HepG2 (cell line): ENCODE results near the gene BBS9. TPM values are rescaled to one million over a fixed set of nuclear protein-coding genes. Genes with fewer than 3 reads are reported as not detected.

Experiments used
- ASH2L ChIP-seq: fragments of 300-600, 200-600 bp; sonication (generic); IDR thresholded peaks from 2 replicates; pipeline ENCODE4 v1.7.0; 2017; ENCODE audit warnings: low read depth, mild to moderate bottlenecking, moderate library complexity, mixed read lengths, low read length; ENCODE audit not compliant: insufficient read length
- CREM ChIP-seq, 2 experiments: sonication (generic) in 1 of 2; formaldehyde crosslinking in 1 of 2; IDR thresholded peaks; 2 replicates each; pipeline versions ENCODE4 v1.4.0 to v1.6.1; 2016 to 2020; ENCODE audit warnings: antibody characterized with exemption in 1 of 2, mild to moderate bottlenecking in 1 of 2, missing genetic modification reagents in 1 of 2
- EHMT2 ChIP-seq: fragments of 200-600 bp; sonication (generic); IDR thresholded peaks from 2 replicates; pipeline ENCODE4 v1.7.0; 2017; ENCODE audit warnings: antibody characterized with exemption, low read depth, low read length, borderline replicate concordance
- HDAC6 ChIP-seq: fragments of 200-600 bp; sonication (generic); IDR thresholded peaks from 2 replicates; pipeline ENCODE4 v1.7.0; 2017; ENCODE audit warnings: mild to moderate bottlenecking, antibody characterized with exemption, low read length, low read depth
- HMG20B ChIP-seq: conservative IDR thresholded peaks from 2 replicates; pipeline ENCODE4 v1.6.1; 2016; ENCODE audit warnings: missing genetic modification reagents, missing compliant biosample characterization
- MAFG ChIP-seq: sonication (generic); formaldehyde crosslinking; IDR thresholded peaks from 2 replicates; pipeline ENCODE4 v1.5.1; 2020; ENCODE audit warnings: mild to moderate bottlenecking, missing genetic modification reagents
- MEIS2 ChIP-seq: sonication (generic); formaldehyde crosslinking; IDR thresholded peaks from 2 replicates; pipeline ENCODE4 v1.9.0; 2021; ENCODE audit warnings: mild to moderate bottlenecking, missing genetic modification reagents
- MZF1 ChIP-seq: sonication (generic); formaldehyde crosslinking; IDR thresholded peaks from 2 replicates; pipeline ENCODE4 v1.8.1; 2023; ENCODE audit warnings: mild to moderate bottlenecking, missing genetic modification reagents, borderline replicate concordance
- NCOA2 ChIP-seq: sonication (generic); formaldehyde crosslinking; IDR thresholded peaks from 2 replicates; pipeline ENCODE4 v1.8.0; 2022; ENCODE audit warnings: inconsistent platforms
- NFIC ChIP-seq: IDR thresholded peaks from 2 replicates; pipeline ENCODE4 v1.6.1; 2012; ENCODE audit warnings: mild to moderate bottlenecking, low read length, inconsistent platforms
- PAX8 ChIP-seq: sonication (generic); formaldehyde crosslinking; IDR thresholded peaks from 2 replicates; pipeline ENCODE4 v1.8.0; 2022; ENCODE audit warnings: mild to moderate bottlenecking, missing genetic modification reagents, borderline replicate concordance
- PHF8 ChIP-seq: sonication (generic); formaldehyde crosslinking; IDR thresholded peaks from 2 replicates; pipeline ENCODE4 v1.5.0; 2020; ENCODE audit warnings: missing genetic modification reagents
- REPIN1 ChIP-seq: sonication (generic); formaldehyde crosslinking; IDR thresholded peaks from 2 replicates; pipeline ENCODE4 v1.8.0; 2022; ENCODE audit warnings: missing genetic modification reagents, low read depth, mild to moderate bottlenecking, borderline replicate concordance
- RFX5 ChIP-seq: IDR thresholded peaks from 2 replicates; pipeline ENCODE4 v1.6.1; 2011; ENCODE audit warnings: low read depth, low read length, improper control_type of control experiment
- ZNF124 ChIP-seq: sonication (generic); formaldehyde crosslinking; IDR thresholded peaks from 2 replicates; pipeline ENCODE4 v1.4.0; 2020; ENCODE audit warnings: missing genetic modification reagents
- ZNF138 ChIP-seq: sonication (generic); formaldehyde crosslinking; IDR thresholded peaks from 2 replicates; pipeline ENCODE4 v1.5.0; 2020; ENCODE audit warnings: mild to moderate bottlenecking, low read depth, missing genetic modification reagents
- ZNF253 ChIP-seq: sonication (generic); formaldehyde crosslinking; IDR thresholded peaks from 2 replicates; pipeline ENCODE4 v1.8.0; 2022; ENCODE audit warnings: mild to moderate bottlenecking, missing genetic modification reagents, borderline replicate concordance
- ZNF3 ChIP-seq: IDR thresholded peaks from 2 replicates; pipeline ENCODE4 v1.7.0; 2017; ENCODE audit warnings: inconsistent platforms
- ZNF317 ChIP-seq: sonication (generic); formaldehyde crosslinking; IDR thresholded peaks from 2 replicates; pipeline ENCODE4 v1.5.0; 2020; ENCODE audit warnings: mild to moderate bottlenecking, missing genetic modification reagents
- ZNF331 ChIP-seq: sonication (generic); formaldehyde crosslinking; IDR thresholded peaks from 2 replicates; pipeline ENCODE4 v1.4.0; 2020; ENCODE audit warnings: missing genetic modification reagents
- ZNF431 ChIP-seq: sonication (generic); formaldehyde crosslinking; IDR thresholded peaks from 2 replicates; pipeline ENCODE4 v1.9.0; 2022; ENCODE audit warnings: missing genetic modification reagents, low read depth, mild to moderate bottlenecking, borderline replicate concordance
- ZNF652 ChIP-seq: IDR thresholded peaks from 2 replicates; pipeline ENCODE4 v1.6.1; 2016; ENCODE audit warnings: low read depth, borderline replicate concordance
- polyA plus RNA-seq, 8 experiments: library from polyadenylated mRNA; depleted of rRNA in 3 of 8; stranded (reverse) in 7 of 8; unstranded in 1 of 8; fragments of >200 nt; fragmentation: Illumina TruSeq in 4 of 8; extraction: Trizol in 4 of 8; gene quantifications; 2 replicates each; pipeline versions ENCODE4 v1.2.1 to v1.2.3, GENCODE V29; 2011 to 2016; ENCODE audit warnings: low read depth in 4 of 8, missing spikeins in 1 of 8, mixed read lengths in 1 of 8; ENCODE audit not compliant: insufficient read depth in 1 of 8
- total RNA-seq, 5 experiments: library from RNA; depleted of rRNA; stranded (reverse); fragments of >200 nt; fragmentation: Illumina TruSeq; extraction: Trizol; gene quantifications; 2 replicates each; pipeline ENCODE4 v1.2.3, GENCODE V29; 2016; ENCODE audit warnings: low read depth in 1 of 5
- TF ChIP-seq, protein P1 (sequence below): sonication (generic); formaldehyde crosslinking; IDR thresholded peaks from 2 replicates; pipeline ENCODE4 v1.9.0; 2021; ENCODE audit warnings: missing genetic modification reagents, mild to moderate bottlenecking, borderline replicate concordance
- TF ChIP-seq, protein P2 (sequence below): sonication (generic); formaldehyde crosslinking; IDR thresholded peaks from 2 replicates; pipeline ENCODE4 v1.4.0; 2020; ENCODE audit warnings: missing genetic modification reagents
- TF ChIP-seq, protein P3 (sequence below): sonication (generic); formaldehyde crosslinking; IDR thresholded peaks from 2 replicates; pipeline ENCODE4; 2020; ENCODE audit warnings: missing genetic modification reagents, mild to moderate bottlenecking, borderline replicate concordance
- TF ChIP-seq, protein P4 (sequence below): sonication (generic); formaldehyde crosslinking; IDR thresholded peaks from 2 replicates; pipeline ENCODE4 v1.4.0; 2020; ENCODE audit warnings: missing genetic modification reagents

BBS9 gene
- total and polyA plus RNA-seq, 2 of the 13 experiments (the other 11 are each of a cell fraction or from before 2014, with no cell fraction given), result 5.1 to 7.8 TPM

DNA sequence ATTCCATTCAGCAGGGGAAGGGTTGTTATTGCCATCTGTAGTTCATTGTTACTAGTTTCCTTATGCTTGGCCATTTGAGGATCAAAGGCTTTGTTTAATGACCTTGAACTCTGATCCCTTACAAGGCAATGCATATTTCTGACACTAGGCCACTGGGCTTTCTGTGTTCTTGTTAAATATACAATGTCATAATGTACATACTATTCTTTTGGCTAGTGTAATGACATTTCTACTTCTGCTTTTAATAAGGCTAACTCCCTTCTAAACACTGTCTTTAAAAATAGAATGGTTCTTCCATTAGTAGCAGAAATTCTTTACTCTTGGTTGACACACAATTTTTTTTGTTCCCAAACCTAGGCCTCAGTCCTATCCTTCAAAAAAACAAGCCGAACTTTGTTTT lies 86.6 kb downstream of the BBS9 start (continued):
- TF ChIP-seq HDAC6, result no peak
- TF ChIP-seq, protein P1, sequence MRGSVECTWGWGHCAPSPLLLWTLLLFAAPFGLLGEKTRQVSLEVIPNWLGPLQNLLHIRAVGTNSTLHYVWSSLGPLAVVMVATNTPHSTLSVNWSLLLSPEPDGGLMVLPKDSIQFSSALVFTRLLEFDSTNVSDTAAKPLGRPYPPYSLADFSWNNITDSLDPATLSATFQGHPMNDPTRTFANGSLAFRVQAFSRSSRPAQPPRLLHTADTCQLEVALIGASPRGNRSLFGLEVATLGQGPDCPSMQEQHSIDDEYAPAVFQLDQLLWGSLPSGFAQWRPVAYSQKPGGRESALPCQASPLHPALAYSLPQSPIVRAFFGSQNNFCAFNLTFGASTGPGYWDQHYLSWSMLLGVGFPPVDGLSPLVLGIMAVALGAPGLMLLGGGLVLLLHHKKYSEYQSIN (CRISPR knock-in tag), result no peak
- TF ChIP-seq ZNF124 (CRISPR knock-in tag), result 0 out of 2 replicates have a peak, but pooled peaks have one; percentile 56
- TF ChIP-seq EHMT2, result peak; percentile 84; the same call in 1 of the 2 replicates
- no peak for TF ChIP-seq PHF8 (CRISPR knock-in tag)
- TF ChIP-seq MAFG (CRISPR knock-in tag), result no peak
- 0 out of 2 replicates have a peak, but pooled peaks have one; percentile 39 for TF ChIP-seq ZNF317 (CRISPR knock-in tag)
- TF ChIP-seq ZNF253, result no peak
- peak; percentile 87 for TF ChIP-seq NFIC
- TF ChIP-seq MZF1 (CRISPR knock-in tag), result no peak
- no peak for TF ChIP-seq ZNF138 (CRISPR knock-in tag)
- TF ChIP-seq ZNF652 (CRISPR knock-in tag), result peak; percentile 67
- peak; percentile 78 for TF ChIP-seq ASH2L
- TF ChIP-seq ZNF431 (CRISPR knock-in tag), result no peak; the same call in 1 of the 2 replicates
- peak; percentile 69; the same call in 1 of the 2 replicates for TF ChIP-seq HMG20B
- TF ChIP-seq NCOA2 (CRISPR knock-in tag), result peak; percentile 93
- TF ChIP-seq PAX8 (CRISPR knock-in tag), result no peak
- TF ChIP-seq ZNF331 (CRISPR knock-in tag), result peak; percentile 86
- no peak for TF ChIP-seq ZNF3 (CRISPR knock-in tag)
- peak; percentile 36; the same call in 1 of the 2 replicates for TF ChIP-seq MEIS2 (CRISPR knock-in tag)
- TF ChIP-seq RFX5, result no peak
- TF ChIP-seq, protein P2, sequence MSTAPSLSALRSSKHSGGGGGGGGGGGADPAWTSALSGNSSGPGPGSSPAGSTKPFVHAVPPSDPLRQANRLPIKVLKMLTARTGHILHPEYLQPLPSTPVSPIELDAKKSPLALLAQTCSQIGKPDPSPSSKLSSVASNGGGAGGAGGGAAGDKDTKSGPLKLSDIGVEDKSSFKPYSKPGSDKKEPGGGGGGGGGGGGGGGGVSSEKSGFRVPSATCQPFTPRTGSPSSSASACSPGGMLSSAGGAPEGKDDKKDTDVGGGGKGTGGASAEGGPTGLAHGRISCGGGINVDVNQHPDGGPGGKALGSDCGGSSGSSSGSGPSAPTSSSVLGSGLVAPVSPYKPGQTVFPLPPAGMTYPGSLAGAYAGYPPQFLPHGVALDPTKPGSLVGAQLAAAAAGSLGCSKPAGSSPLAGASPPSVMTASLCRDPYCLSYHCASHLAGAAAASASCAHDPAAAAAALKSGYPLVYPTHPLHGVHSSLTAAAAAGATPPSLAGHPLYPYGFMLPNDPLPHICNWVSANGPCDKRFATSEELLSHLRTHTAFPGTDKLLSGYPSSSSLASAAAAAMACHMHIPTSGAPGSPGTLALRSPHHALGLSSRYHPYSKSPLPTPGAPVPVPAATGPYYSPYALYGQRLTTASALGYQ (CRISPR knock-in tag), result peak; percentile 69; the same call in 1 of the 2 replicates
- TF ChIP-seq, protein P3, sequence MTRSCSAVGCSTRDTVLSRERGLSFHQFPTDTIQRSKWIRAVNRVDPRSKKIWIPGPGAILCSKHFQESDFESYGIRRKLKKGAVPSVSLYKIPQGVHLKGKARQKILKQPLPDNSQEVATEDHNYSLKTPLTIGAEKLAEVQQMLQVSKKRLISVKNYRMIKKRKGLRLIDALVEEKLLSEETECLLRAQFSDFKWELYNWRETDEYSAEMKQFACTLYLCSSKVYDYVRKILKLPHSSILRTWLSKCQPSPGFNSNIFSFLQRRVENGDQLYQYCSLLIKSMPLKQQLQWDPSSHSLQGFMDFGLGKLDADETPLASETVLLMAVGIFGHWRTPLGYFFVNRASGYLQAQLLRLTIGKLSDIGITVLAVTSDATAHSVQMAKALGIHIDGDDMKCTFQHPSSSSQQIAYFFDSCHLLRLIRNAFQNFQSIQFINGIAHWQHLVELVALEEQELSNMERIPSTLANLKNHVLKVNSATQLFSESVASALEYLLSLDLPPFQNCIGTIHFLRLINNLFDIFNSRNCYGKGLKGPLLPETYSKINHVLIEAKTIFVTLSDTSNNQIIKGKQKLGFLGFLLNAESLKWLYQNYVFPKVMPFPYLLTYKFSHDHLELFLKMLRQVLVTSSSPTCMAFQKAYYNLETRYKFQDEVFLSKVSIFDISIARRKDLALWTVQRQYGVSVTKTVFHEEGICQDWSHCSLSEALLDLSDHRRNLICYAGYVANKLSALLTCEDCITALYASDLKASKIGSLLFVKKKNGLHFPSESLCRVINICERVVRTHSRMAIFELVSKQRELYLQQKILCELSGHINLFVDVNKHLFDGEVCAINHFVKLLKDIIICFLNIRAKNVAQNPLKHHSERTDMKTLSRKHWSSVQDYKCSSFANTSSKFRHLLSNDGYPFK (CRISPR knock-in tag), result no peak
- no peak for TF ChIP-seq REPIN1 (CRISPR knock-in tag)
- TF ChIP-seq, protein P4, sequence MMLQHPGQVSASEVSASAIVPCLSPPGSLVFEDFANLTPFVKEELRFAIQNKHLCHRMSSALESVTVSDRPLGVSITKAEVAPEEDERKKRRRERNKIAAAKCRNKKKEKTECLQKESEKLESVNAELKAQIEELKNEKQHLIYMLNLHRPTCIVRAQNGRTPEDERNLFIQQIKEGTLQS (CRISPR knock-in tag), result no peak
- peak; percentile 79 for TF ChIP-seq CREM (IDR thresholded peaks at IDR 0.05)
- TF ChIP-seq CREM (CRISPR knock-in tag; IDR thresholded peaks at IDR 0.05), result no peak
